ENCODE measurements around the gene EOMES. TPM values are rescaled to one million over a fixed set of nuclear protein-coding genes. Genes with fewer than 3 reads are reported as not detected.

The EOMES gene
- total and polyA plus RNA-seq, 2 of the 8 experiments (the other 6 are each of a cell fraction or from before 2014, with no cell fraction given), result 0.09 to 0.47 TPM

GRCh38 chr3:27715454-27715806 lies 6.7 kb downstream of the EOMES start (continued):
- no peak for TF ChIP-seq JUND (IDR thresholded peaks at IDR 0.05; ENCODE audit: low read length)
- TF ChIP-seq EP300 (IDR thresholded peaks at IDR 0.05; ENCODE audit: borderline replicate concordance in 1 of 2, low read depth in 2 of 2, low read length in 2 of 2), result no peak
- TF ChIP-seq CHD1 (IDR thresholded peaks at IDR 0.05; ENCODE audit: low read depth, low read length), result no peak

Measured in H1 (cell line).